HG03159 (cell line): ENCODE measurements around the gene RAB30.
"Not testable (repeated sequence)": the region's sequence is repeated elsewhere in the genome, so short reads cannot be mapped to it uniquely, and the experiment has no call there.

Experiments
- ATAC-seq: cut with Tn5 transposase; IDR thresholded peaks from one replicate; pipeline ENCODE4 v1.9.1; 2021; ENCODE audit warnings: mild to moderate bottlenecking, moderate library complexity; ENCODE audit not compliant: unreplicated experiment

RAB30 gene

GRCh38 chr11:82988936-82989627 lies 82.6 kb downstream of the RAB30 start:
- no peak for ATAC-seq

GRCh38 chr11:82987997-82988396 lies 83.7 kb downstream of the RAB30 start:
- ATAC-seq = no peak

GRCh38 chr11:82986446-82986845 lies 85.3 kb downstream of the RAB30 start:
- no peak for ATAC-seq

- ATAC-seq = no peak
Measured at GRCh38 chr11:82981852-82982251, 89.8 kb downstream of the RAB30 start.

GRCh38 chr11:82980947-82981346 lies 90.8 kb downstream of the RAB30 start:
- no peak for ATAC-seq

- no peak for ATAC-seq
Measured at GRCh38 chr11:82980292-82980691, 91.4 kb downstream of the RAB30 start.

- no peak for ATAC-seq
Measured at GRCh38 chr11:82979824-82980223, 91.9 kb downstream of the RAB30 start.

- no peak for ATAC-seq
Measured at GRCh38 chr11:82978422-82979099, 93.1 kb downstream of the RAB30 start.

- ATAC-seq = no peak
Measured at GRCh38 chr11:82976786-82977185, 94.9 kb downstream of the RAB30 start.

- ATAC-seq = no peak
Measured at GRCh38 chr11:82975882-82976281, 95.8 kb downstream of the RAB30 start.

- no peak for ATAC-seq
Measured at GRCh38 chr11:82974851-82975250, 96.8 kb downstream of the RAB30 start.

GRCh38 chr11:82974135-82974534 lies 97.6 kb downstream of the RAB30 start:
- ATAC-seq = no peak

- ATAC-seq = no peak
Measured at GRCh38 chr11:82972103-82972502, 99.6 kb downstream of the RAB30 start.

GRCh38 chr11:82971519-82971946 lies 100.2 kb downstream of the RAB30 start:
- peak; percentile 38 for ATAC-seq

GRCh38 chr11:82970507-82971083 lies 101.1 kb downstream of the RAB30 start:
- ATAC-seq = not testable (repeated sequence)

- ATAC-seq = peak; percentile 96
Measured at GRCh38 chr11:82969811-82970210, 101.9 kb downstream of the RAB30 start.

GRCh38 chr11:82967381-82967780 lies 104.3 kb downstream of the RAB30 start:
- ATAC-seq = no peak

- not testable (repeated sequence) for ATAC-seq
Measured at GRCh38 chr11:82962021-82962420, 109.7 kb downstream of the RAB30 start.

GRCh38 chr11:82960779-82961143 lies 110.9 kb downstream of the RAB30 start:
- peak; percentile 25 for ATAC-seq

- ATAC-seq = peak; percentile 88
Measured at GRCh38 chr11:82959987-82960778, 111.5 kb downstream of the RAB30 start.

GRCh38 chr11:82955736-82956453 lies 115.8 kb downstream of the RAB30 start:
- ATAC-seq = not testable (repeated sequence)
